Osteocyte (in vitro differentiated cells): ENCODE measurements around the gene GNAI2. TPM values are rescaled to one million over a fixed set of nuclear protein-coding genes. Genes with fewer than 3 reads are reported as not detected.
A peak's percentile ranks its signal among the peaks of the same experiment; 100 is the strongest.

ENCODE experiments used
- DNase-seq: peaks from one replicate; pipeline ENCODE4 v3.0.0; 2021; ENCODE audit warnings: mixed read lengths; ENCODE audit not compliant: unreplicated experiment; ENCODE audit errors: extremely low spot score
- H3K27ac Mint-ChIP-seq: one replicate; pipeline ENCODE4 v1.8.0; 2021; ENCODE audit warnings: mild to moderate bottlenecking, mixed read lengths; ENCODE audit not compliant: unreplicated experiment
- H3K27me3 Mint-ChIP-seq: one replicate; pipeline ENCODE4 v1.8.0; 2021; ENCODE audit warnings: mixed read lengths; ENCODE audit not compliant: unreplicated experiment
- H3K36me3 Mint-ChIP-seq: one replicate; pipeline ENCODE4 v1.8.0; 2021; ENCODE audit warnings: mixed read lengths; ENCODE audit not compliant: unreplicated experiment
- H3K4me1 Mint-ChIP-seq: one replicate; pipeline ENCODE4 v1.8.0; 2021; ENCODE audit warnings: mixed read lengths; ENCODE audit not compliant: unreplicated experiment
- H3K4me3 Mint-ChIP-seq: one replicate; pipeline ENCODE4 v1.8.0; 2021; ENCODE audit warnings: mild to moderate bottlenecking, moderate library complexity, mixed read lengths; ENCODE audit not compliant: unreplicated experiment
- H3K9me3 Mint-ChIP-seq: one replicate; pipeline ENCODE4 v1.8.0; 2021; ENCODE audit warnings: mixed read lengths; ENCODE audit not compliant: unreplicated experiment
- CTCF ChIP-seq: fragments of 200-600 bp; sonication (generic); IDR thresholded peaks from 2 replicates; pipeline ENCODE4 v1.5.0; 2021; ENCODE audit warnings: antibody characterized with exemption, mild to moderate bottlenecking, moderate library complexity
- total RNA-seq: library from RNA; stranded (reverse); gene quantifications from 2 replicates; pipeline ENCODE4 v1.2.1, GENCODE V29; 2021

The GNAI2 gene
- total RNA-seq, 1 donor from 2014 or later, result 340 TPM

- TF ChIP-seq CTCF, result no peak
- DNase-seq, result no peak
- peak overlapping the region; percentile 99 for H3K4me3 Mint-ChIP-seq
- H3K36me3 Mint-ChIP-seq, result no peaks in the 10 kb centered on the region
- peaks cover 36% of the 10 kb centered on the region for H3K4me1 Mint-ChIP-seq
- H3K27me3 Mint-ChIP-seq, result no peaks in the 10 kb centered on the region
- peak overlapping the region; percentile 92 for H3K27ac Mint-ChIP-seq
- no peaks in the 10 kb centered on the region for H3K9me3 Mint-ChIP-seq
These were observed 604 bp downstream of the GNAI2 start for GRCh38 chr3:50236484-50237132.

GRCh38 chr3:50237133-50237651 lies 1.2 kb downstream of the GNAI2 start:
- Mint-ChIP-seq H3K36me3 (no peaks in the 10 kb centered on the region), H3K27me3 (no peaks in the 10 kb centered on the region)
- no peak for DNase-seq

GRCh38 chr3:50237754-50238548 lies 1.9 kb downstream of the GNAI2 start:
- DNase-seq, result peak; percentile 91

More at GRCh38 chr3:50237133-50237651, 1.2 kb downstream of the GNAI2 start:
- peak overlapping the region; percentile 92 for H3K27ac Mint-ChIP-seq
- TF ChIP-seq CTCF, result no peak
- H3K4me3 Mint-ChIP-seq, result peak overlapping the region; percentile 99
- peaks cover 40% of the 10 kb centered on the region for H3K4me1 Mint-ChIP-seq
- no peaks in the 10 kb centered on the region for H3K9me3 Mint-ChIP-seq

GRCh38 chr3:50238549-50239026 lies 2.6 kb downstream of the GNAI2 start:
- no peak for TF ChIP-seq CTCF
- no peak for DNase-seq
- H3K9me3 Mint-ChIP-seq, result no peaks in the 10 kb centered on the region
- H3K4me1 Mint-ChIP-seq, result peaks cover 49% of the 10 kb centered on the region
- H3K27ac Mint-ChIP-seq, result peak overlapping the region; percentile 92
- H3K4me3 Mint-ChIP-seq, result peak overlapping the region; percentile 99
- H3K36me3 Mint-ChIP-seq, result no peaks in the 10 kb centered on the region
- no peaks in the 10 kb centered on the region for H3K27me3 Mint-ChIP-seq

More at GRCh38 chr3:50237754-50238548, 1.9 kb downstream of the GNAI2 start:
- H3K27ac Mint-ChIP-seq, result peak overlapping the region; percentile 92
- TF ChIP-seq CTCF, result no peak
- H3K9me3 Mint-ChIP-seq, result no peaks in the 10 kb centered on the region
- H3K4me3 Mint-ChIP-seq, result peak overlapping the region; percentile 99
- H3K36me3 Mint-ChIP-seq, result no peaks in the 10 kb centered on the region
- peaks cover 43% of the 10 kb centered on the region for H3K4me1 Mint-ChIP-seq
- no peaks in the 10 kb centered on the region for H3K27me3 Mint-ChIP-seq

GRCh38 chr3:50239649-50240048 lies 3.6 kb downstream of the GNAI2 start:
- DNase-seq, result no peak
- H3K27ac Mint-ChIP-seq, result peak overlapping the region; percentile 92
- H3K4me3 Mint-ChIP-seq, result peak overlapping the region; percentile 99
- no peaks in the 10 kb centered on the region for H3K9me3 Mint-ChIP-seq
- H3K4me1 Mint-ChIP-seq, result peaks cover 56% of the 10 kb centered on the region
- no peak for TF ChIP-seq CTCF
- no peaks in the 10 kb centered on the region for H3K27me3 Mint-ChIP-seq
- no peaks in the 10 kb centered on the region for H3K36me3 Mint-ChIP-seq
